Panc1 (cell line): ENCODE results near the gene VEGFD. TPM values are rescaled to one million over a fixed set of nuclear protein-coding genes. Genes with fewer than 3 reads are reported as not detected.

Experiments used
- ATAC-seq: fragments of 200-7000 bp; cut with Tn5 transposase; 2 replicates; pipeline ENCODE4 v1.9.1; 2020; ENCODE audit warnings: mild to moderate bottlenecking, moderate library complexity
- BruUV-seq: library from RNA; stranded (reverse); fragments of 400-500 nt; replicated peaks from 2 replicates; lab custom pipeline; 2021; lab: Mats Ljungman, UMichigan
- CTCF ChIA-PET: fragments of 300-600 bp; sonication (Branson Sonifier 250); formaldehyde crosslinking; loops from one replicate; lab custom pipeline; 2022; ENCODE audit warnings: antibody characterized with exemption; lab: Charles Lee
- POLR2A ChIA-PET: fragments of 300-600 bp; sonication (Branson Sonifier 250); formaldehyde crosslinking; loops from one replicate; lab custom pipeline; 2022; ENCODE audit warnings: antibody characterized with exemption; lab: Charles Lee
- DNase-seq: peaks from one replicate; pipeline ENCODE4 v3.0.0-alpha.2; 2010; ENCODE audit warnings: low read depth, low spot score
- H3K27ac ChIP-seq: 2 replicates; pipeline ENCODE4 v1.5.1; 2011; ENCODE audit warnings: mild to moderate bottlenecking, low read length, inconsistent platforms
- H3K27me3 ChIP-seq: fragments of 200-500 bp; sonication (Bioruptor generic); 2 replicates; pipeline ENCODE4 v1.6.0; 2014; ENCODE audit warnings: low read length, inconsistent platforms; ENCODE audit not compliant: control insufficient read depth, insufficient read depth
- H3K36me3 ChIP-seq: fragments of 200-500 bp; sonication (Bioruptor generic); 2 replicates; pipeline ENCODE4 v1.5.1; 2014; ENCODE audit warnings: inconsistent platforms, mild to moderate bottlenecking, low read length, moderate library complexity; ENCODE audit not compliant: control insufficient read depth, insufficient read depth
- H3K4me1 ChIP-seq: 2 replicates; pipeline ENCODE4 v1.5.1; 2011; ENCODE audit warnings: inconsistent platforms, mild to moderate bottlenecking, low read length, moderate library complexity; ENCODE audit not compliant: control insufficient read depth, insufficient read depth
- H3K4me3 ChIP-seq, 2 experiments: 2 replicates each; pipeline ENCODE4 v1.5.1; 2011 to 2012; ENCODE audit warnings: low read depth in 2 of 2, low read length in 2 of 2, mild to moderate bottlenecking in 2 of 2, inconsistent platforms in 1 of 2, moderate library complexity in 1 of 2
- H3K9me3 ChIP-seq: fragments of 200-500 bp; sonication (Bioruptor generic); 2 replicates; pipeline ENCODE4 v1.5.1; 2014; ENCODE audit warnings: low read depth, mild to moderate bottlenecking, inconsistent platforms, low read length, moderate library complexity; ENCODE audit not compliant: control insufficient read depth, insufficient read depth
- CTCF ChIP-seq: fragments of 450-650 bp; IDR thresholded peaks from 2 replicates; pipeline ENCODE4 v1.5.1; 2017; ENCODE audit warnings: mild to moderate bottlenecking
- POLR2AphosphoS5 ChIP-seq: IDR thresholded peaks from 2 replicates; pipeline ENCODE4 v1.6.1; 2012; ENCODE audit warnings: mild to moderate bottlenecking, low read depth, low read length, moderate library complexity
- REST ChIP-seq, 2 experiments: IDR thresholded peaks; 2 replicates each; pipeline ENCODE4 v1.6.1; 2011 to 2012; ENCODE audit warnings: low read depth in 2 of 2, control low read depth in 1 of 2, low read length in 1 of 2, mild to moderate bottlenecking in 1 of 2, moderate library complexity in 1 of 2; ENCODE audit not compliant: insufficient read depth in 1 of 2
- SIN3A ChIP-seq: IDR thresholded peaks from 2 replicates; pipeline ENCODE4 v1.6.1; 2012; ENCODE audit warnings: low read depth, mild to moderate bottlenecking, low read length, moderate library complexity, borderline replicate concordance; ENCODE audit not compliant: insufficient read depth
- TCF7L2 ChIP-seq: IDR thresholded peaks from 2 replicates; pipeline ENCODE4 v1.6.1; 2011; ENCODE audit warnings: mild to moderate bottlenecking, low read depth, low read length, inconsistent platforms
- in situ Hi-C: cut with HindIII; loops from 2 replicates; pipeline ENCODE4 v1.10.0; 2016; ENCODE audit warnings: low sequenced_read_pairs, low pct_unique_long_range_greater_than_20kb
- intact Hi-C: fragments of 100-400 bp; cut with micrococcal nuclease; formaldehyde crosslinking; loops from one replicate; pipeline ENCODE4 v1.10.0; 2022; ENCODE audit not compliant: unreplicated experiment
- total RNA-seq: library from RNA; stranded (reverse); gene quantifications from one replicate; pipeline ENCODE4 v1.2.1, GENCODE V29; 2021; ENCODE audit not compliant: unreplicated experiment

The VEGFD gene
- total RNA-seq, 1 experiment from 2014 or later: not detected

GRCh38 chrX:15401378-15401777, 17.2 kb upstream of the VEGFD start:
- intact Hi-C loops (no loop called here), in situ Hi-C loops (no loop called here)
- Histone ChIP-seq H3K4me3 (no peak overlapping the region), H3K4me1 (no peaks in the 10 kb centered on the region), H3K9me3 (no peaks in the 10 kb centered on the region), H3K36me3 (no peaks in the 10 kb centered on the region), H3K27me3 (no peaks in the 10 kb centered on the region), H3K27ac (no peak overlapping the region)
- POLR2A ChIA-PET: no interaction called here
- TF ChIP-seq POLR2AphosphoS5: no peak
- TF ChIP-seq SIN3A: no peak
- no peak for TF ChIP-seq REST (IDR thresholded peaks at IDR 0.05; ENCODE audit: insufficient read depth in 1 of 2, low read depth in 2 of 2, low read length in 1 of 2)
- TF ChIP-seq CTCF: no peak
- TF ChIP-seq TCF7L2: no peak
- ATAC-seq (no peak), DNase-seq (no peak)
- CTCF ChIA-PET: no interaction called here
- BruUV-seq: no TSS peak

GRCh38 chrX:15399962-15400391, 15.8 kb upstream of the VEGFD start:
- no peak for ATAC-seq

GRCh38 chrX:15398874-15399273, 14.7 kb upstream of the VEGFD start:
- no TSS peak for BruUV-seq
- no peak for DNase-seq
- no peak overlapping the region for H3K27ac ChIP-seq

More at GRCh38 chrX:15399962-15400391, 15.8 kb upstream of the VEGFD start:
- POLR2A ChIA-PET: no interaction called here
- in situ Hi-C loops: no loop called here
- no peak overlapping the region for H3K27ac ChIP-seq
- DNase-seq: no peak
- BruUV-seq: no TSS peak
- H3K4me1 ChIP-seq: no peaks in the 10 kb centered on the region
- no peaks in the 10 kb centered on the region for H3K36me3 ChIP-seq
- intact Hi-C loops: no loop called here
- H3K9me3 ChIP-seq: no peaks in the 10 kb centered on the region
- H3K4me3 ChIP-seq: no peak overlapping the region
- no peaks in the 10 kb centered on the region for H3K27me3 ChIP-seq
- CTCF ChIA-PET: interaction anchor here (0.6 kb wide), 1 partner anchor 41 kb away, joined by 4 read pairs; no protein-coding TSS in a partner anchor
- TF ChIP-seq POLR2AphosphoS5 (no peak), TCF7L2 (no peak)

More at GRCh38 chrX:15398874-15399273, 14.7 kb upstream of the VEGFD start:
- H3K4me1 ChIP-seq: no peaks in the 10 kb centered on the region
- intact Hi-C loops (no loop called here), in situ Hi-C loops (no loop called here)
- ChIA-PET CTCF (no interaction called here), POLR2A (no interaction called here)
- ATAC-seq: no peak
- H3K36me3 ChIP-seq: no peaks in the 10 kb centered on the region
- no peaks in the 10 kb centered on the region for H3K27me3 ChIP-seq
- H3K4me3 ChIP-seq: no peak overlapping the region
- H3K9me3 ChIP-seq: no peaks in the 10 kb centered on the region
- TF ChIP-seq CTCF (no peak), SIN3A (no peak), POLR2AphosphoS5 (no peak)
